Spleen (tissue), 11 donors: ENCODE measurements around the gene PKMYT1. TPM values are rescaled to one million over a fixed set of nuclear protein-coding genes. Genes with fewer than 3 reads are reported as not detected.
"Not testable (repeated sequence)": the region's sequence is repeated elsewhere in the genome, so short reads cannot be mapped to it uniquely, and the experiment has no call there.

ENCODE experiments used
- DNase-seq: peaks from one replicate; pipeline ENCODE4 v3.0.0-alpha.2; 2020
- H3K27ac ChIP-seq, 8 donors: fragments of 200-600 bp; sonication (generic) in 7 of 8; 1 replicate in 4 of 8; 2 replicates in 4 of 8; pipeline versions ENCODE4 v1.5.0 to v1.8.0; 2016 to 2021; ENCODE audit warnings: inconsistent platforms in 4 of 8, mild to moderate bottlenecking in 4 of 8, moderate library complexity in 1 of 8
- H3K27me3 ChIP-seq, 7 donors: fragments of 200-600 bp; sonication (generic) in 6 of 7; replicated peaks in 1 of 7; 1 replicate in 4 of 7; 2 replicates in 3 of 7; pipeline versions ENCODE4 v1.5.0 to v1.8.0; 2016 to 2021; ENCODE audit warnings: inconsistent platforms in 3 of 7, mild to moderate bottlenecking in 1 of 7
- H3K36me3 ChIP-seq, 6 donors: fragments of 200-600 bp; sonication (generic) in 5 of 6; 1 replicate in 4 of 6; 2 replicates in 2 of 6; pipeline versions ENCODE4 v1.5.0 to v1.8.0; 2016 to 2021; ENCODE audit warnings: inconsistent platforms in 2 of 6
- H3K4me1 ChIP-seq, 6 donors: fragments of 200-600 bp; sonication (generic) in 5 of 6; 1 replicate in 3 of 6; 2 replicates in 3 of 6; pipeline versions ENCODE4 v1.5.0 to v1.8.0; 2016 to 2021; ENCODE audit warnings: inconsistent platforms in 3 of 6
- H3K4me3 ChIP-seq, 8 donors: fragments of 200-600 bp; sonication (generic) in 7 of 8; 1 replicate in 4 of 8; 2 replicates in 4 of 8; pipeline versions ENCODE4 v1.5.0 to v1.8.0; 2016 to 2021; ENCODE audit warnings: inconsistent platforms in 4 of 8, mild to moderate bottlenecking in 4 of 8, moderate library complexity in 2 of 8
- H3K9me3 ChIP-seq, 8 donors: fragments of 200-600 bp; sonication (generic) in 7 of 8; 1 replicate in 4 of 8; 2 replicates in 4 of 8; pipeline versions ENCODE4 v1.5.0 to v1.8.0; 2016 to 2021; ENCODE audit warnings: inconsistent platforms in 4 of 8
- POLR2A ChIP-seq, 3 donors: fragments of 450-650 bp; IDR thresholded peaks; one replicate each; pipeline ENCODE4 v1.5.1; 2017; ENCODE audit warnings: antibody characterized with exemption in 3 of 3, mild to moderate bottlenecking in 1 of 3
- POLR2AphosphoS5 ChIP-seq, 3 donors: sonication (generic); formaldehyde crosslinking; IDR thresholded peaks; one replicate each; pipeline ENCODE4 v1.5.1; 2017; ENCODE audit warnings: antibody characterized with exemption in 3 of 3
- whole genome bisulfite sequencing, 5 donors: extraction: QIAGEN DNeasy Blood & Tissue Kit in 3 of 5; methylation state at CpG; one replicate each; pipeline versions ENCODE4 v1.1.5 to v1.1.7; 2013 to 2018; 5-methylcytosine and 5-hydroxymethylcytosine counted together
- intact Hi-C: fragments of 100-400 bp; cut with DNase I; formaldehyde crosslinking; loops from one replicate; pipeline ENCODE4 v1.15.0; 2023; ENCODE audit warnings: low total_unique reads
- polyA plus RNA-seq, 3 donors: library from polyadenylated mRNA; stranded (reverse); fragments of 200-250 nt; gene quantifications; one replicate each; pipeline ENCODE4 v1.2.1, GENCODE V29; 2013
- total RNA-seq, 7 donors: library from RNA; depleted of rRNA in 3 of 7; stranded (reverse); fragments of >200 nt in 3 of 7; fragmentation: NEBNext Ultra II Directional in 4 of 7; extraction: Animal tissue kit (Norgen Biotek cat#: 25700) in 4 of 7; gene quantifications; one replicate each; pipeline versions ENCODE4 v1.1.0 to v1.2.1, GENCODE V29; 2016 to 2021
- TF ChIP-seq, protein P1 (sequence below), 11 experiments: fragments of 200-600 bp in 7 of 11; fragments of 450-650 bp in 4 of 11; sonication (generic) in 4 of 11; IDR thresholded peaks in 8 of 11; conservative IDR thresholded peaks in 3 of 11; 1 replicate in 7 of 11; 2 replicates in 4 of 11; pipeline versions ENCODE4 v1.4.0 to v1.8.0; 2016 to 2021; ENCODE audit warnings: antibody characterized with exemption in 11 of 11, inconsistent platforms in 4 of 11, mild to moderate bottlenecking in 1 of 11
- donor health status: healthy with polysubstance abuse.
- donor health status: DM: no; HTN: no; CAD: no; lungs with moderate emphysema.
- donor health status: DM: no; HTN: no; CAD: no.
- donor health status: Bipolar disorder and iron deficiency.
- donor health status: healthy.
- donor health status: DM: no; HTN: no; CAD: no.
- donor health status: DM: yes; HTN: yes; CAD: no.

The PKMYT1 gene
- total and polyA plus RNA-seq, 10 donors, result 3.3 to 11.3 (median 6.2) TPM

- no peak overlapping the region for H3K27ac ChIP-seq
- TF ChIP-seq, protein P1, sequence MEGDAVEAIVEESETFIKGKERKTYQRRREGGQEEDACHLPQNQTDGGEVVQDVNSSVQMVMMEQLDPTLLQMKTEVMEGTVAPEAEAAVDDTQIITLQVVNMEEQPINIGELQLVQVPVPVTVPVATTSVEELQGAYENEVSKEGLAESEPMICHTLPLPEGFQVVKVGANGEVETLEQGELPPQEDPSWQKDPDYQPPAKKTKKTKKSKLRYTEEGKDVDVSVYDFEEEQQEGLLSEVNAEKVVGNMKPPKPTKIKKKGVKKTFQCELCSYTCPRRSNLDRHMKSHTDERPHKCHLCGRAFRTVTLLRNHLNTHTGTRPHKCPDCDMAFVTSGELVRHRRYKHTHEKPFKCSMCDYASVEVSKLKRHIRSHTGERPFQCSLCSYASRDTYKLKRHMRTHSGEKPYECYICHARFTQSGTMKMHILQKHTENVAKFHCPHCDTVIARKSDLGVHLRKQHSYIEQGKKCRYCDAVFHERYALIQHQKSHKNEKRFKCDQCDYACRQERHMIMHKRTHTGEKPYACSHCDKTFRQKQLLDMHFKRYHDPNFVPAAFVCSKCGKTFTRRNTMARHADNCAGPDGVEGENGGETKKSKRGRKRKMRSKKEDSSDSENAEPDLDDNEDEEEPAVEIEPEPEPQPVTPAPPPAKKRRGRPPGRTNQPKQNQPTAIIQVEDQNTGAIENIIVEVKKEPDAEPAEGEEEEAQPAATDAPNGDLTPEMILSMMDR (IDR thresholded peaks at IDR 0.05 in 8 of 11, conservative IDR thresholded peaks at IDR 0.05 in 3 of 11), result no peak
- TF ChIP-seq POLR2AphosphoS5 (IDR thresholded peaks at IDR 0.05), result peak in 1 of 3 donors; percentile 4
- no peak for TF ChIP-seq POLR2A (IDR thresholded peaks at IDR 0.05)
- intact Hi-C loops, result no loop called here
- H3K36me3 ChIP-seq, result peaks cover 0 to 34% (median 15%) of the 10 kb centered on the region in 6 donors
- H3K27me3 ChIP-seq, result peaks cover 0 to 15% (median 4%) of the 10 kb centered on the region in 7 donors
- H3K9me3 ChIP-seq, result no peaks in the 10 kb centered on the region
- H3K4me1 ChIP-seq, result peaks cover 0 to 3% (median 0%) of the 10 kb centered on the region in 6 donors
- 88 to 92% (median 89%) methylated on average over 12 to 19 of the region's 19 CpGs for WGBS, 5 donors
- no peak for DNase-seq
- H3K4me3 ChIP-seq, result no peak overlapping the region
Observed at GRCh38 chr16:2949705-2950352, 30.4 kb downstream of the PKMYT1 start.

DNA sequence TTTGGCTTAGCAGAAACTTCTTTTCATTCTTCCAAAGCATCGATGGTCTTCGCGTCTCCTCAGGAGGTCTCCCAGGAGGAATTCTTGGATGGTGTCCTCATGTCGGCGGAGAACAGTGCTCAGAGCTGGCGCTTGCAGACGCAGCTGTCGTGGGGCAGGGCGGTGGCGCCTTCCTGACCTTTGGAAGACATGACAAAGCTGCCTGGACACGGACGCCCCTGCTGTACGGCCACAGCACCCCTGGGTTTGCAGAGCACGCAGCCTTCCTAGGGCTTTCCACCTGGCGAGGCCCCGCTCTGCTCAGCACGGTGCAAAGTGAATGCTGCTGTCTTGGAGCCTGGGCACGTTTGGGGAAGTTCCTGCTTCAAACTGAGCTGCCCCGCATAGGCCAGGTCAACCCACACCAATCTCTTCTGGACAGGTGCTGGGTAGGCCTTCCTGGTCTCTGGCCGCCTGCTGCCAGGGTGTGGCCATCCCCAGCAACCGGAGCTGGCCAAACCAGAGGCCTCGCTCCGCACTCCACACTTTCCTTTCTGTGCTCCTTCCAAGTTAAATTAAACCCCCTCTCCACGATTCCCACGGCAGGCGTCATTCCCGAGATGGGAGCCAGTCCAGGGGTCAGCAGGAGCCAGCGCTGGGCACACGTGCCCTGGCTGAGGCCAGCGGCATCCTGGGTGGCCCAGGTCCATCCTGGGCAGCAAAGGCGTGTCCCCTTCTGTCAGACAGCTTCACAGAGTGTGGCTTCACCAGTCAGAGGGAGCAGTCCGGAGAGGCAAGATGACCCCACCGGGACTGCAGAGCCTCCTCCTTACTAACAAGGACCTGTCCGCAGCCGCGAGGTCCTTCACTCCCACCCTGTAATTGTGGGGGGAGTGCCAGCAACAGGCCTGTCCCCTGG is 31.2 kb downstream of the PKMYT1 start:
- H3K9me3 ChIP-seq, result no peaks in the 10 kb centered on the region
- H3K27me3 ChIP-seq, result peaks cover 0 to 7% (median 0%) of the 10 kb centered on the region in 7 donors
- intact Hi-C loops, result no loop called here
- TF ChIP-seq POLR2A (IDR thresholded peaks at IDR 0.05) (no peak), POLR2AphosphoS5 (IDR thresholded peaks at IDR 0.05) (peak in 1 of 3 donors; percentile 29)
- H3K36me3 ChIP-seq, result peaks cover 0 to 41% (median 15%) of the 10 kb centered on the region in 6 donors
- no peaks in the 10 kb centered on the region for H3K4me1 ChIP-seq
- H3K4me3 ChIP-seq, result no peak overlapping the region
- H3K27ac ChIP-seq, result no peak overlapping the region
- no peak for DNase-seq
- WGBS, 5 donors, result 85 to 93% (median 90%) methylated on average over 30 to 36 of the region's 36 CpGs

GRCh38 chr16:2946649-2947048 is 33.6 kb downstream of the PKMYT1 start:
- no peak overlapping the region for H3K4me3 ChIP-seq
- DNase-seq, result no peak
- H3K27me3 ChIP-seq, result no peaks in the 10 kb centered on the region
- H3K9me3 ChIP-seq, result no peaks in the 10 kb centered on the region
- no peaks in the 10 kb centered on the region for H3K4me1 ChIP-seq
- intact Hi-C loops, result no loop called here
- WGBS, 5 donors, result 86 to 98% (median 95%) methylated on average over 4 of the region's 4 CpGs
- H3K36me3 ChIP-seq, result peaks cover 0 to 65% (median 27%) of the 10 kb centered on the region in 6 donors
- no peak overlapping the region for H3K27ac ChIP-seq
- TF ChIP-seq POLR2AphosphoS5 (IDR thresholded peaks at IDR 0.05) (no peak), POLR2A (IDR thresholded peaks at IDR 0.05) (no peak)
- TF ChIP-seq, protein P1 (IDR thresholded peaks at IDR 0.05 in 8 of 11, conservative IDR thresholded peaks at IDR 0.05 in 3 of 11), result no peak

GRCh38 chr16:2943716-2944115 is 36.5 kb downstream of the PKMYT1 start:
- peaks cover 5 to 75% (median 44%) of the 10 kb centered on the region in 6 donors for H3K36me3 ChIP-seq
- H3K4me1 ChIP-seq, H3K27ac ChIP-seq, intact Hi-C loops, H3K4me3 ChIP-seq, DNase-seq, H3K27me3 ChIP-seq, H3K9me3 ChIP-seq: not testable (repeated sequence)
- 78 to 94% (median 86%) methylated on average over 11 to 12 of the region's 12 CpGs for WGBS, 5 donors

- 81 to 88% (median 82%) methylated on average over 4 of the region's 4 CpGs for WGBS, 5 donors
- no peaks in the 10 kb centered on the region for H3K9me3 ChIP-seq
- TF ChIP-seq, protein P1 (IDR thresholded peaks at IDR 0.05 in 8 of 11, conservative IDR thresholded peaks at IDR 0.05 in 3 of 11), result no peak
- TF ChIP-seq POLR2A (IDR thresholded peaks at IDR 0.05), result no peak
- TF ChIP-seq POLR2AphosphoS5 (IDR thresholded peaks at IDR 0.05), result no peak
Observed at GRCh38 chr16:2942045-2942444, 38.2 kb downstream of the PKMYT1 start.

More at GRCh38 chr16:2942045-2942444, 38.2 kb downstream of the PKMYT1 start:
- no peaks in the 10 kb centered on the region for H3K27me3 ChIP-seq
- no peak overlapping the region for H3K27ac ChIP-seq
- no peak overlapping the region for H3K4me3 ChIP-seq
- H3K36me3 ChIP-seq, result peaks cover 5 to 85% (median 58%) of the 10 kb centered on the region in 6 donors
- intact Hi-C loops, result no loop called here
- no peaks in the 10 kb centered on the region for H3K4me1 ChIP-seq
- no peak for DNase-seq
